ENCODE data around the gene RIMBP2. TPM values are rescaled to one million over a fixed set of nuclear protein-coding genes. Genes with fewer than 3 reads are reported as not detected.

Gene RIMBP2
- total RNA-seq, result not detected in 2 replicates

GRCh38 chr12:130715998-130716968, at the start of gene RIMBP2:
Gene RIMBP2, minus strand, starts transcription at chr12:130716299. Its CDS starts 237,286 bp downstream, at chr12:130479013.

Other genes with a start within 250 kb of the RIMBP2 start
- gene STX2, start 123.0 kb upstream of the RIMBP2 start, total RNA-seq, result 26.5 and 45.7 TPM in 2 replicates
- gene RAN, start 155.8 kb upstream of the RIMBP2 start, total RNA-seq, result 756 and 867 TPM in 2 replicates
- gene ADGRD1, start 237.6 kb upstream of the RIMBP2 start, total RNA-seq, result 0.39 and 1.5 TPM in 2 replicates

Measured in subcutaneous preadipocyte (primary cell).